WI38 (cell line): ENCODE measurements around the gene HTR4.

ENCODE experiments used
- H3K4me3 ChIP-seq: 2 replicates; pipeline ENCODE4 v1.5.1; 2011; ENCODE audit warnings: low read depth, mild to moderate bottlenecking, control low read depth, low read length
- TF ChIP-seq, protein P1 (sequence below): IDR thresholded peaks from 2 replicates; pipeline ENCODE4 v1.5.1; 2012; ENCODE audit warnings: low read depth, mild to moderate bottlenecking, control low read depth, low read length

The HTR4 gene

DNA sequence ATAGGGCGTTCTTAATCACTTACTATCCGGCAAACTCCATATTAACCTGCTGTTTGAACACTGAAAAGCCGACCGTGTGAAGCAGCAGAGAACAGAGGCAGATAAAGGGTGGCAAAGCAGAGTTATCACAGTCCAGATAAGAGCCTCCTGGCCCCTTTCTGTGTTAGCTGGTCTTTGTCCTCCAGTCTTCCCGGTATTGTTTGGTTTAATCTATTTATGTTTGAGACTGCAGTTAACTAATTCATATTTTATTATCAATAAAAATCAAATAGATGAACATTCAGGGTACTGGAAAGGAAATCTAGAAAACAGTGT is 6.0 kb upstream of the HTR4 start:
- TF ChIP-seq, protein P1, sequence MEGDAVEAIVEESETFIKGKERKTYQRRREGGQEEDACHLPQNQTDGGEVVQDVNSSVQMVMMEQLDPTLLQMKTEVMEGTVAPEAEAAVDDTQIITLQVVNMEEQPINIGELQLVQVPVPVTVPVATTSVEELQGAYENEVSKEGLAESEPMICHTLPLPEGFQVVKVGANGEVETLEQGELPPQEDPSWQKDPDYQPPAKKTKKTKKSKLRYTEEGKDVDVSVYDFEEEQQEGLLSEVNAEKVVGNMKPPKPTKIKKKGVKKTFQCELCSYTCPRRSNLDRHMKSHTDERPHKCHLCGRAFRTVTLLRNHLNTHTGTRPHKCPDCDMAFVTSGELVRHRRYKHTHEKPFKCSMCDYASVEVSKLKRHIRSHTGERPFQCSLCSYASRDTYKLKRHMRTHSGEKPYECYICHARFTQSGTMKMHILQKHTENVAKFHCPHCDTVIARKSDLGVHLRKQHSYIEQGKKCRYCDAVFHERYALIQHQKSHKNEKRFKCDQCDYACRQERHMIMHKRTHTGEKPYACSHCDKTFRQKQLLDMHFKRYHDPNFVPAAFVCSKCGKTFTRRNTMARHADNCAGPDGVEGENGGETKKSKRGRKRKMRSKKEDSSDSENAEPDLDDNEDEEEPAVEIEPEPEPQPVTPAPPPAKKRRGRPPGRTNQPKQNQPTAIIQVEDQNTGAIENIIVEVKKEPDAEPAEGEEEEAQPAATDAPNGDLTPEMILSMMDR, result no peak
- no peak overlapping the region for H3K4me3 ChIP-seq

DNA sequence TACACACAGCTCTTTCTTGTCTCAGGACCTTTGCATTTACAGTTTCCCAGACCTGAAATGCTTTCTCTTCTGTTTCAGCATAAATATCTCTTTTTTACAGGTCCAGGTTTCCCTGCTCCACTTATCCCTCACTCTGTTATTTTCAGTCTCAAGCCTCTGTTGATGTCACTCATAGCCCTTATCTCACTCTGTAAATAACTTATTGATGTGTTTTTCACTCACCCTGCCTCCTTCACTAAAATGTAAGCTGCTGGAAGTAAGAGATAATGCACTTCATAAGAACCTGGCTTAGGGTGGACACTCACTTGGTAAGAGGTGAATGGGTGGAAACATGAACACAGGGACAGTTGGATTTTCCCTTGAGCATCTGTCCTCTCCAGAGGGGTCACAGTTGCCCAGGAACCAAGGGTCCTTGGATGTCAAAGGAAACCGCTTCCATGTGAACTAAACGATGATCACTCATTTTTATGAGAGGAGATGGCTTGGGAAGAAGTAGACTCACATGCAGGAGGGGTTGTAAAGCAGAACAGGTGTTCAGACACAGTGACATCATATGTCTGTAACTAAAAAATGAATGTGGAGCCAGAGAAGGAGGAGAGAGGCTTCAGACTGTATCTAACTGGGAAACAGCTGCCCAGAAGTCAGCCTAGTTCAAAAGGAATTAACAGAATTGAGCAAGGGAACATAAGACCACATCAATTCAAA is 5.5 kb upstream of the HTR4 start:
- TF ChIP-seq, protein P1, result no peak
- no peak overlapping the region for H3K4me3 ChIP-seq

DNA sequence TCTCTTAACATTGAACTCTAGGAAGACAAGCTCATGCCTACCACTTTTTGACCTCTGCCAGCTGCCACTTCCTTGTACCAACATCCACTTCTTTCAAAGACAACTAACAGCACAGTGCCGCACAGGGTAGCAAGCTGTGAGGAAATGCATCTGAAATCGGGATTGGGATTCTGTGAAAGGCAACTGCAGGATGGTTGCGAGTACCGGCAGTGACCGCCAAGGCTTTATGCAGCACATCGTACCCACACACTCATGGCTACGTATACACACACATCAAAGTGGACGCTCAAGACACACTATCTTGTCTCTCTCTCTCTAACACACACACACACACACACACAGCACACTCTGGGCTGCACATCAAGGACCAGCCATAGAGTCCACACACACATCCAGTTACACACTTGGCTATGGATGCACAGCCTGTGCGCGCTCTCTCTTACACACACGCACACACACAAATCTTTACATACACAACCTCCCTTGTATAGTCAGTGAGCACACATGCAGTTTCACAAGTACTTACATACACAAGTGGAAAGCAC is 964 bp downstream of the HTR4 start:
- TF ChIP-seq, protein P1, result no peak
- H3K4me3 ChIP-seq, result no peak overlapping the region

DNA sequence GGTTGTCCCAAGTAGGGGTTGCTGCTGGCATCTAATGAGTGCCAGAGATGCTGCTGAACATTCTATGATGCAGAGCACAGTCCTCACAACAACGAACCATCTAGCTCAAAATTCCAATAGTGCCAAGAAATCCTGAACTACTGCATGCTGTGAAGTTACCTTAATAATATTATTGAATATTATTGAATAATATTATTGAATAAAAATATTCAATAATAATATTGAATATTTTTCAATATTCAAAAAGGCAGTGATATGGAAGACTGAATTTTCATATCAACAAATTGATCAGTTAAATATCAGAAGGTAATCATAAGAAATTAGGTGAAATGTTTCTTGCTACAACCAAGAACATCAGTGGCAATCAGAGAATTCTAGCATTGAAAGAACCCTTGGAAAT is 2.8 kb downstream of the HTR4 start:
- no peak overlapping the region for H3K4me3 ChIP-seq
- TF ChIP-seq, protein P1, result no peak

DNA sequence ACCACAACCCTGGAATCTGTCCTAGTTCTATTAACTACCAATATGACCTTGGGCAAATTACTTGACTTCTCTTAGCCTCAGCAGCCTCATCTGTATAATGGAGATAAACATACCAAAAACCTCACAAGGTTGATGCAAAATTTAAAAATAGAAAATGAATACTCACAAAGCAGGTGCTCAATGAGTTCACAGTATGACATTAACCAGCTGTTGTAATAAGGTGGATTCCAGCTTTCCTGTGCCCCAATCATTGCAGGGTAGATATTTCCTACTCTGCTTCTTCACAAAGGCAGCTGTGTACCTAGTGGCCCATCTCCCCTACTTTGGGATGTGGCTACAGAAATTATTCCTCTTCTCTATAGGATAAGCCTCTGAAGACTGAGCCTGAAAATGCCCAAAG is 8.8 kb downstream of the HTR4 start:
- TF ChIP-seq, protein P1, result no peak
- H3K4me3 ChIP-seq, result no peak overlapping the region

DNA sequence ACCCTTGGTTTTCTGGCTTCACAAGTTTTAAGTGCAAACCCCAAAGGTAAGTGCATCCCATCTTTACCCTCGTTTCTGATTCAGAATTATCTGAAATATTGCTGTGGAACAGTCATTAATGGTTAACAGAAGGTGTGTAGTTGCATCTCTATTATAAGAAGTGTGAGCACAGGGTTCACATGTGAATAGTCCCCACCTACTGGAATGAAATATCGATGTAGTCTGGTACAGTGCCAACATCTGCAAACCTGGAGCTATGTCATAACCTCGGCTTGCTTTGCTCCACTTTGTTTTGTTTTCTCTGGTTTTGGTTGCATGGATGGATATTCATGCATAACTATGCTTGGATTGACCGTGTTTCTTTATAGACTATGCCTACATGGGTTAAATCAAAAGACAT is 12.6 kb downstream of the HTR4 start:
- TF ChIP-seq, protein P1, result no peak
- no peak overlapping the region for H3K4me3 ChIP-seq

DNA sequence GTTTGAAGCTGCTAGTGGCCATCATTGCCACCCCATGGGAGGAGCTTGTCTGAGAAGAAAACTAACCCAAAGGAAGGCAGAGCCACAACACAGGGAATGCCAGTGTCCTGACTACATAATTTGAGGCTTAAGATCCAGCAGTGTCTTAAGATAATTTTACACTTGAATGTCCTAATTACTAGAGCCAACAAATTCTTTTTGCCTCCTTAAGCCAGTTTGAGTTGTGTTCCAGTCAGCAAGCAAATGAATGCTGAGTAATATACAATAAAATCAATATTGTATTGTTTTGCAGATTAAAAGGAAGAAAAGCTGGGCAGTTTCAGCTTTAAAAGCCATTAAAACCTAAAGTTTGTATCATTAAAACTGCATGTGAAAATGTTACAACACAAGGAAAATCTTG is 13.9 kb downstream of the HTR4 start:
- TF ChIP-seq, protein P1, result no peak
- no peak overlapping the region for H3K4me3 ChIP-seq
